Measurements from ENCODE around the gene LHFPL2.

The LHFPL2 gene

GRCh38 chr5:78523314-78524193 is 125.0 kb downstream of the LHFPL2 start:
- DNase-seq (ENCODE audit: low read depth in 2 of 2): no peak

- DNase-seq (ENCODE audit: low read depth in 2 of 2): no peak
These were observed 125.9 kb downstream of the LHFPL2 start for GRCh38 chr5:78522476-78523260.

- DNase-seq (ENCODE audit: low read depth in 2 of 2): no peak
These were observed 127.1 kb downstream of the LHFPL2 start for GRCh38 chr5:78521455-78521854.

GRCh38 chr5:78519198-78519941 is 129.2 kb downstream of the LHFPL2 start:
- no peak for DNase-seq (ENCODE audit: low read depth in 2 of 2)

GRCh38 chr5:78518365-78519197 is 130.0 kb downstream of the LHFPL2 start:
- no peak for DNase-seq (ENCODE audit: low read depth in 2 of 2)

- DNase-seq (ENCODE audit: low read depth in 2 of 2): no peak
These were observed 132.9 kb downstream of the LHFPL2 start for GRCh38 chr5:78515670-78516069.

- no peak for DNase-seq (ENCODE audit: low read depth in 2 of 2)
These were observed 133.9 kb downstream of the LHFPL2 start for GRCh38 chr5:78514427-78515330.

- DNase-seq (ENCODE audit: low read depth in 2 of 2): no peak
These were observed 135.1 kb downstream of the LHFPL2 start for GRCh38 chr5:78513441-78513840.

GRCh38 chr5:78512435-78512834 is 136.1 kb downstream of the LHFPL2 start:
- DNase-seq (ENCODE audit: low read depth in 2 of 2): no peak

GRCh38 chr5:78511121-78511906 is 137.3 kb downstream of the LHFPL2 start:
- DNase-seq (ENCODE audit: low read depth in 2 of 2): no peak

- DNase-seq (ENCODE audit: low read depth in 2 of 2): no peak
These were observed 138.4 kb downstream of the LHFPL2 start for GRCh38 chr5:78509884-78510769.

GRCh38 chr5:78509145-78509865 is 139.3 kb downstream of the LHFPL2 start:
- no peak for DNase-seq (ENCODE audit: low read depth in 2 of 2)

GRCh38 chr5:78508186-78508765 is 140.3 kb downstream of the LHFPL2 start:
- DNase-seq (ENCODE audit: low read depth in 2 of 2): no peak

- DNase-seq (ENCODE audit: low read depth in 2 of 2): no peak
These were observed 141.0 kb downstream of the LHFPL2 start for GRCh38 chr5:78507531-78507930.

GRCh38 chr5:78506261-78507024 is 142.1 kb downstream of the LHFPL2 start:
- DNase-seq (ENCODE audit: low read depth in 2 of 2): no peak

GRCh38 chr5:78505860-78506259 is 142.7 kb downstream of the LHFPL2 start:
- DNase-seq (ENCODE audit: low read depth in 2 of 2): no peak

Data from stimulated activated CD4-positive, alpha-beta T cell treated with anti-CD3 and anti-CD28 coated beads, Interleukin-15, amount 100 ng/mL, for 48 hours (primary cell).